Activated naive CD4-positive, alpha-beta T cell treated with anti-CD3 and anti-CD28 coated beads, Interleukin-2, amount 50 U/mL, for 24 hours (primary cell): Measurements from ENCODE around the gene RAB19.
A peak's percentile ranks its signal among the peaks of the same experiment; 100 is the strongest.
"Not testable (repeated sequence)": the region's sequence is repeated elsewhere in the genome, so short reads cannot be mapped to it uniquely, and the experiment has no call there.

Source experiments
- H3K27ac Mint-ChIP-seq: one replicate; pipeline ENCODE4 v1.8.0; 2021; ENCODE audit warnings: mild to moderate bottlenecking, mixed read lengths
- H3K27me3 Mint-ChIP-seq: one replicate; pipeline ENCODE4 v1.8.0; 2021; ENCODE audit warnings: mixed read lengths
- H3K36me3 Mint-ChIP-seq: one replicate; pipeline ENCODE4 v1.8.0; 2021; ENCODE audit warnings: mixed read lengths
- H3K4me1 Mint-ChIP-seq: one replicate; pipeline ENCODE4 v1.8.0; 2021; ENCODE audit warnings: mixed read lengths
- H3K4me3 Mint-ChIP-seq: one replicate; pipeline ENCODE4 v1.8.0; 2021; ENCODE audit warnings: mild to moderate bottlenecking, mixed read lengths
- H3K9me3 Mint-ChIP-seq: one replicate; pipeline ENCODE4 v1.8.0; 2021; ENCODE audit warnings: mixed read lengths

Gene RAB19

GRCh38 chr7:140391634-140392033, 12.2 kb upstream of the RAB19 start:
- Mint-ChIP-seq H3K4me1 (peaks cover 7% of the 10 kb centered on the region), H3K27ac (no peak overlapping the region), H3K4me3 (no peak overlapping the region), H3K27me3 (no peaks in the 10 kb centered on the region), H3K36me3 (no peaks in the 10 kb centered on the region), H3K9me3 (no peaks in the 10 kb centered on the region)

GRCh38 chr7:140393756-140394306, 10.0 kb upstream of the RAB19 start:
- Mint-ChIP-seq H3K9me3 (no peaks in the 10 kb centered on the region), H3K36me3 (no peaks in the 10 kb centered on the region), H3K27ac (no peak overlapping the region), H3K27me3 (no peaks in the 10 kb centered on the region), H3K4me3 (no peak overlapping the region), H3K4me1 (peaks cover 16% of the 10 kb centered on the region)

DNA sequence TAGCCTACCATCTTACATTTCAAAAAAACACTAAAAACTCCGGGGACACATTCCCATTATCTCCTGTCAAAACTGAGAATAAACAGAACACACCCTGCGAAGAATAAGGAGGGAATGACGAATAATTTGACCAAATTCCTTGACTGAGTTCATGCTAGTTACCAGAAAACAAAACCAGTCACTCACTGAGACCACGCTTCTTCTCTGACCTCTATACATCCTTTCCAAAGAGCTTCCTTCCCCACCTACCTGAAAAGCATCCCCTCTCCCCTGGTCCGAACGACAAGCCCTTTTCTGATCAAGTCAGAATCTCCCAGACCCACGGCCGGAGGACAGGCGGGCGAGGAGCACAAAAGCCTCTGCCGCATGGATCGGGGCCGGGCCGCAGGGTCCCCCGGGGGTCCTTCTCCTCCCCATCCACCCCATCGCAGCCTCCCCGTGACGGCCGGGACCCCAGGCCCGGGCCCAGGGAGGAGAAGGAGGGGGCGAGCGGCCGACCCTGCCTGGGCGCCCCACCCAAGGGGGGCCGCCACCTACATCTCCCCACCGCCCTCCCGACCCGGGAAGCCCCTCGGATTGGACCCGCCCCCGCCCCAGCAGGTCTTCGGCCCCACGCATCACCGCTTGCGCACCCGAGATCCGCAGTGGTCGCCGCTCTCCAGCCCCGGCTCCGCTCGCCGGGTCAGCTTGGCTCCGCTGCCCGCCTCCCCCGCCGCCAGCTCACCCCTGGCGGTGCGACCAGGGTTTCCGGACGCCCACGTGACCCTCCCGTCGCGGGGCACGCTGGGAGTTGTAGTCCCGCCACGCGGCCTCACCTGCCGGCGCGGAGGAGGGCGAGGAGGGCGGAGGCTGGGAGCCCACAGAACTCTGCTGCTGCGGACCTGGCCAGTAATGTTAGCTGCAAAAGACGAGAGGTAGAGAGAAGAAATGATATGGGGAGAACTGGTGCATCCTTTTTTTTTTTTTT, 5.8 kb upstream of the RAB19 start, which contains the start of gene SLC37A3:
SLC37A3 (minus strand) TSS at position 747 of the 967 bp plus-strand sequence. CDS start 16,004 bp downstream, outside the sequence.
- peak within 1 kb of the TSS; percentile 93 for H3K4me3 Mint-ChIP-seq
- H3K36me3 Mint-ChIP-seq = no peaks in the 10 kb centered on the region

DNA sequence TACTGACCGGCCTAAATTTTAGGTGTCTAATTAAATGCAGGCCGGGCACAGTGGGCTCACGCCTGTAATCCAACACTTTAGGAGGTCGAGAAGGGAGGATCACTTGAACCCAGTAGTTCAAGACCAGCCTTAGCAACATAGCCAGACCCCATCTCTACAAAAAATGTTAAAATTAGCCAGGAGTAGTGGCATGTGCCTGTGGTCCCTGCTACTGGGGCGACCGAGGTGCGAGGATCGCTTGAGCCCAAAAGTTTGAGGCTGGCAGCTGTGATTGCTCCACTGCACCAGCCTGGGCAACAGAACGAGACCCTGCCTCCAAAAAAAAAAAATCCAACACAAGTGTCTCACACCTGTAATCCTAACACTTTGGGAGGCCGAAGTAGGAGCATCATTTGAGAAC, 5.0 kb upstream of the RAB19 start:
- peak overlapping the region; percentile 93 for H3K4me3 Mint-ChIP-seq
- H3K4me1 Mint-ChIP-seq = peaks cover 35% of the 10 kb centered on the region
- no peaks in the 10 kb centered on the region for H3K9me3 Mint-ChIP-seq
- no peaks in the 10 kb centered on the region for H3K36me3 Mint-ChIP-seq
- no peaks in the 10 kb centered on the region for H3K27me3 Mint-ChIP-seq
- H3K27ac Mint-ChIP-seq = peak overlapping the region; percentile 57

More for the DNA sequence above, 5.8 kb upstream of the RAB19 start, which contains the start of gene SLC37A3:
- Mint-ChIP-seq H3K4me1 (peaks cover 29% of the 10 kb centered on the region), H3K27ac (peak within 1 kb of the TSS; percentile 79), H3K27me3 (no peaks in the 10 kb centered on the region), H3K9me3 (no peaks in the 10 kb centered on the region)

- Mint-ChIP-seq H3K4me3 (no peak overlapping the region), H3K27me3 (no peaks in the 10 kb centered on the region), H3K9me3 (no peaks in the 10 kb centered on the region), H3K4me1 (peaks cover 46% of the 10 kb centered on the region), H3K36me3 (no peaks in the 10 kb centered on the region), H3K27ac (no peak overlapping the region)
Observed at GRCh38 chr7:140400381-140400780, 3.5 kb upstream of the RAB19 start.

DNA sequence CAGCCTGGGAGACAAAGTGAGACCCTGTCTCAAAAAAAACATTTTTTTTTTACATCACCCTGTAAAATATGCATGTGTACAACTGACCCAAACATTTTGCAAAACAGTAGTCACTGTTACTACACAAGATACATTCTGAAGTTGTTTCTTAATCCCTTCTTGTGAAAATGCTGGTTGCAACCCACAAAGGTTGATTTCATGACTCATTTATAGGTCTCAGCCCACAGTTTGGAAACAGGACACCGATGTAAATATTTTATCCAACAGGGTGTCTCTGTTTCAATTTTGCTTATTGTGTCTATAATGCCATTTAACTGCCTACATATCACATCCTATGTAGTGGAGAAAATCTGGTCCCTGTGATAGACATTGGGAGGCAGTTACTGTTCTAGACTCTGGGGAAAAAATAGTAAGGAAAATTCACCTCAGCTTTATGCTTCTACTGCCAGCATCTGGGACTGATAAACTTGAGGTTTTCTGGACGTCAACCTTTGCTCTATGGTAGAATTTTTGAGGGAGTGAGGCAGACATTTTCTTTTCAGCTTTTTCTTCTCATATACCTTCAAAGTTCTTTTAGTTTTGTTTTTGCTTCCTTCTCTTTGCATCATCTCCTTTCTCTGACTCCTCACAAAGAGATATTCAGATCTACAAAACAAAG, 1.6 kb upstream of the RAB19 start:
- H3K27me3 Mint-ChIP-seq = no peaks in the 10 kb centered on the region
- peaks cover 39% of the 10 kb centered on the region for H3K4me1 Mint-ChIP-seq
- H3K36me3 Mint-ChIP-seq = no peaks in the 10 kb centered on the region
- peak overlapping the region; percentile 88 for H3K27ac Mint-ChIP-seq
- H3K9me3 Mint-ChIP-seq = no peaks in the 10 kb centered on the region
- H3K4me3 Mint-ChIP-seq = peak overlapping the region; percentile 49

- H3K36me3 Mint-ChIP-seq = peaks cover 4% of the 10 kb centered on the region
- peak overlapping the region; percentile 99 for H3K27ac Mint-ChIP-seq
- peak overlapping the region; percentile 97 for H3K4me3 Mint-ChIP-seq
- H3K9me3 Mint-ChIP-seq = no peaks in the 10 kb centered on the region
- no peaks in the 10 kb centered on the region for H3K27me3 Mint-ChIP-seq
- H3K4me1 Mint-ChIP-seq = peaks cover 31% of the 10 kb centered on the region
Observed at GRCh38 chr7:140404565-140405065, 757 bp downstream of the RAB19 start.

- peaks cover 11% of the 10 kb centered on the region for H3K36me3 Mint-ChIP-seq
- H3K27ac Mint-ChIP-seq = no peak overlapping the region
- no peak overlapping the region for H3K4me3 Mint-ChIP-seq
Observed at GRCh38 chr7:140415361-140415760, 11.5 kb downstream of the RAB19 start.

DNA sequence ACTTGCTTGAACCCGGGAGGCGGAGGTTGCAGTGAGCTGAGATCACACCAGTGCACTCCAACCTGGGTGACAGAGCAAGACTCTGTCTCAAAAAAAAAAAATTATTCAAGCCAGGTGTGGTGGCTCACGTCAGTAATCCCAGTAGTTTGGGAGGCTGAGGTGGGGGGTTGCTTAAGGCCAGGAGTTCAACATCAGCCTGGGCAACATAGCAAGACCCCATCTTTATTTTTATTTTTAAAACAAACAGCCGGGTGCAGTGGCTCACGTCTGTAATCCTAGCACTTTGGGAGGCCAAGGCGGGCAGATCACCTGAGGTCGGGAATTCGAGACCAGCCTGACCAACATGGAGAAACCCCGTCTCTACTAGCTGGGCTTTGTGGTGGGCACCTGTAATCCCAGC, 12.0 kb downstream of the RAB19 start:
- not testable (repeated sequence) for H3K4me1 Mint-ChIP-seq, H3K4me3 Mint-ChIP-seq, H3K27ac Mint-ChIP-seq, H3K27me3 Mint-ChIP-seq, H3K9me3 Mint-ChIP-seq
- H3K36me3 Mint-ChIP-seq = peaks cover 11% of the 10 kb centered on the region

More at GRCh38 chr7:140415361-140415760, 11.5 kb downstream of the RAB19 start:
- Mint-ChIP-seq H3K9me3 (no peaks in the 10 kb centered on the region), H3K27me3 (no peaks in the 10 kb centered on the region), H3K4me1 (peaks cover 4% of the 10 kb centered on the region)

- H3K27ac Mint-ChIP-seq = no peak overlapping the region
Observed at GRCh38 chr7:140416560-140416959, 12.7 kb downstream of the RAB19 start.

DNA sequence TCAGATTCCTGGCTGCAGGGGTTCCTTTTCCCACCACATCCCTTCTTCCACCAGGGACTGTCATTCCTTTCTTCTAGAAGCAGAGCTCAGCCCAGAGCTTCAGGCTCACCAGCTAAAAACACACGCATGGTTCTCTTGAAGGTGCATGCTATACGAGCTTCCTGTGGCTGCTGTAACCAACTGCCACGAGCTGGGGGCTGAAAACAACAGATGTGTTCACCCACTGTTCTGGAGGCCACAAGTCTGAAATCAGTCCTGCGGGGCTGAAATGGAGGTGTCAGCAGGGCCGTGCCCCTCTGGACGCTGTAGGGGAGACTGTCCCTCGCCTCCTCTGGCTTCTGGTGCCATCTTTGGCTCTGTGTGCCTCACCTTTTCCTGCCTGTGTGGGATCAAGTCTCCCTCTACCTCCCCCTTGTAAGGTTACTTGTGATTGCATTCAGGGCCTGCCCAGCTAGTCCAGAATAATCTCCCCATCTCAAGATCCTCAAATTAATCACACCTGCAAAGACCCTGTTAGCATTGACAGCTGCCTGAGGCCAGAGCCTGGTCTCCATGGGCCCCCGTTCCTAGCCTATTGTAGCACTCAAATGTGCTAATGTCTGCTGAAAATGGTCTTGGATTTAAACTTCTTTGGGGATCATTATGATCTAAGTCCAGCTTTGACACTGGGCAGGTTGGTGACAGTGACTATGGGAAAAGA, 13.7 kb downstream of the RAB19 start:
- Mint-ChIP-seq H3K9me3 (no peaks in the 10 kb centered on the region), H3K36me3 (peaks cover 8% of the 10 kb centered on the region), H3K27me3 (no peaks in the 10 kb centered on the region), H3K4me1 (peaks cover 4% of the 10 kb centered on the region), H3K4me3 (no peak overlapping the region), H3K27ac (no peak overlapping the region)

More at GRCh38 chr7:140416560-140416959, 12.7 kb downstream of the RAB19 start:
- Mint-ChIP-seq H3K9me3 (no peaks in the 10 kb centered on the region), H3K4me3 (no peak overlapping the region), H3K27me3 (no peaks in the 10 kb centered on the region), H3K4me1 (peaks cover 4% of the 10 kb centered on the region), H3K36me3 (peaks cover 11% of the 10 kb centered on the region)

GRCh38 chr7:140418156-140418472, 14.3 kb downstream of the RAB19 start:
- H3K36me3 Mint-ChIP-seq, H3K27me3 Mint-ChIP-seq, H3K4me1 Mint-ChIP-seq, H3K4me3 Mint-ChIP-seq, H3K9me3 Mint-ChIP-seq, H3K27ac Mint-ChIP-seq: not testable (repeated sequence)

GRCh38 chr7:140418653-140419052, 14.8 kb downstream of the RAB19 start:
- no peak overlapping the region for H3K27ac Mint-ChIP-seq
- H3K4me1 Mint-ChIP-seq = peaks cover 4% of the 10 kb centered on the region
- peaks cover 7% of the 10 kb centered on the region for H3K36me3 Mint-ChIP-seq
- H3K9me3 Mint-ChIP-seq = no peaks in the 10 kb centered on the region
- no peak overlapping the region for H3K4me3 Mint-ChIP-seq
- no peaks in the 10 kb centered on the region for H3K27me3 Mint-ChIP-seq

DNA sequence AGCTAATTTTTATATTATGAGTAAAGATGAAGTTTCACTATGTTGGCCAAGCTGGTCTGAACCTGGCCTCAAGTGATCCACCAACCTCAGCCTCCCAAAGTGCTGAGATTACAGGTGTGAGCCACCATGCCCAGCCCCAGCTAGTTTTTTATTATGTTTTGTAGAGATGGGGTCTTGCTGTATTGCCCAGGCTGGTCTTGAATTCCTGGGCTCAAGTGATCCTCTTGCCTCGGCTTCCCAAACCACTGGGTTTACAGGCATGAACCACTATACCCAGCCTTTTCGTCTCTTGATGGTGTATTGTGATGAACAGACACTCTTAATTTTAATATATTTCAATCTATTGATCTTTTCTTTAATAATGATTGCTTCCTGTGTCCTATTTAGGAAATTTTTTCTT, 17.7 kb downstream of the RAB19 start:
- Mint-ChIP-seq H3K9me3 (no peaks in the 10 kb centered on the region), H3K36me3 (peaks cover 5% of the 10 kb centered on the region), H3K27ac (no peak overlapping the region), H3K4me3 (no peak overlapping the region), H3K27me3 (no peaks in the 10 kb centered on the region), H3K4me1 (peaks cover 4% of the 10 kb centered on the region)

DNA sequence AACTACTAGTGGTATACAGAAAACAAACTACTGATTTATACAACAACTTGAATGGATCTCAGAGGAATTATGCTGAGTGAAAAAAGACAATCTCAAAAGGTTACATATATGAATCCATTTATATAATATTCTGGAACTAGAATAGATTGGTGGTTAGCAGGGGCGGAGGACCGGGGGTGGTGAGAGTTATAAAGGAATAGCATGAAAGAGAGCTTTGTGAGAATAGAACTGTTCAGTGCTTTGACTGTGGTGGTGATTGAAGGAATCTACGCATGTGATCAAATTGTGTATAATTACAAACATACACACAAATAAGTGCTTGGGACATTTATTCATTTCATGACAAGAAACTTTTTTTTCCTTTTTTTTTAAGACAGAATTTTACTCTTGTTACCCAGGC, 19.6 kb downstream of the RAB19 start:
- H3K27me3 Mint-ChIP-seq = no peaks in the 10 kb centered on the region
- H3K4me1 Mint-ChIP-seq = no peaks in the 10 kb centered on the region
- peaks cover 5% of the 10 kb centered on the region for H3K36me3 Mint-ChIP-seq
- no peaks in the 10 kb centered on the region for H3K9me3 Mint-ChIP-seq
- H3K4me3 Mint-ChIP-seq = no peak overlapping the region
- no peak overlapping the region for H3K27ac Mint-ChIP-seq
